Inferior parietal cortex (tissue), 1 donor: ENCODE measurements around the gene CCDC157.
"Not testable (repeated sequence)": the region's sequence is repeated elsewhere in the genome, so short reads cannot be mapped to it uniquely, and the experiment has no call there.

Source experiments
- DNase-seq: peaks from one replicate; pipeline ENCODE4 v3.0.0-alpha.2; 2016; ENCODE audit errors: extremely low spot score

CCDC157 gene

GRCh38 chr22:30325724-30326254 is 31.0 kb upstream of the CCDC157 start:
- no peak for DNase-seq

- no peak for DNase-seq
Measured at GRCh38 chr22:30326255-30326705, 30.5 kb upstream of the CCDC157 start.

- peak; percentile 75 for DNase-seq
Measured at GRCh38 chr22:30326706-30327362, 30.0 kb upstream of the CCDC157 start, which contains the start of gene TBC1D10A. Gene TBC1D10A, minus strand, starts transcription at chr22:30326941. Its CDS starts 60 bp downstream, at chr22:30326881.

GRCh38 chr22:30327864-30328345 is 28.9 kb upstream of the CCDC157 start:
- no peak for DNase-seq

GRCh38 chr22:30328466-30329049 is 28.2 kb upstream of the CCDC157 start:
- no peak for DNase-seq

- peak; percentile 32 for DNase-seq
Measured at GRCh38 chr22:30332551-30332950, 24.3 kb upstream of the CCDC157 start.

GRCh38 chr22:30332994-30333706 is 23.7 kb upstream of the CCDC157 start:
- no peak for DNase-seq

GRCh38 chr22:30333707-30334087 is 23.1 kb upstream of the CCDC157 start:
- DNase-seq = no peak

- no peak for DNase-seq
Measured at GRCh38 chr22:30334646-30335045, 22.2 kb upstream of the CCDC157 start.

GRCh38 chr22:30335236-30335635 is 21.6 kb upstream of the CCDC157 start:
- DNase-seq = no peak

GRCh38 chr22:30336752-30337460 is 19.9 kb upstream of the CCDC157 start:
- DNase-seq = no peak

- no peak for DNase-seq
Measured at GRCh38 chr22:30337461-30337778, 19.4 kb upstream of the CCDC157 start.

GRCh38 chr22:30338341-30338740 is 18.5 kb upstream of the CCDC157 start:
- DNase-seq = not testable (repeated sequence)

- no peak for DNase-seq
Measured at GRCh38 chr22:30338802-30339201, 18.0 kb upstream of the CCDC157 start.

GRCh38 chr22:30340911-30341685 is 15.7 kb upstream of the CCDC157 start:
- peak; percentile 51 for DNase-seq

- DNase-seq = no peak
Measured at GRCh38 chr22:30344447-30345200, 12.2 kb upstream of the CCDC157 start.

GRCh38 chr22:30347255-30347892 is 9.4 kb upstream of the CCDC157 start:
- DNase-seq = no peak

GRCh38 chr22:30348404-30348803 is 8.4 kb upstream of the CCDC157 start:
- DNase-seq = no peak

- no peak for DNase-seq
Measured at GRCh38 chr22:30348809-30349208, 8.0 kb upstream of the CCDC157 start.

- no peak for DNase-seq
Measured at GRCh38 chr22:30351226-30351625, 5.6 kb upstream of the CCDC157 start.
